OCI-LY3 (cell line): ENCODE data around the gene IRF2BP2.
A peak's percentile ranks its signal among the peaks of the same experiment; 100 is the strongest.

Experiments used
- H2AFZ ChIP-seq: fragments of 200-600, 300-600 bp; shearing (Covaris generic); 2 replicates; pipeline ENCODE4 v1.6.0; 2014; ENCODE audit warnings: antibody characterized with exemption, low read depth, low read length
- H3K27ac ChIP-seq: fragments of 200-600, 300-600 bp; sonication (generic); 2 replicates; pipeline ENCODE4 v1.5.1; 2014; ENCODE audit warnings: mild to moderate bottlenecking, low read length, moderate library complexity, mixed read lengths
- H3K27me3 ChIP-seq: fragments of 200-600, 300-600 bp; sonication (generic); 2 replicates; pipeline ENCODE4 v1.6.1; 2014; ENCODE audit warnings: low read depth, low read length, mixed read lengths
- H3K36me3 ChIP-seq: fragments of 200-600, 300-600 bp; sonication (generic); replicated peaks from 2 replicates; pipeline ENCODE3; 2014; ENCODE audit warnings: low read depth, low read length, mixed read lengths
- H3K4me1 ChIP-seq: fragments of 300-600, 200-600 bp; sonication (generic); 2 replicates; pipeline ENCODE4 v1.6.1; 2014; ENCODE audit warnings: low read length, mixed read lengths
- H3K4me2 ChIP-seq: fragments of 200-600, 300-600 bp; sonication (generic); 2 replicates; pipeline ENCODE4 v1.6.1; 2014; ENCODE audit warnings: low read length, mixed read lengths
- H3K4me3 ChIP-seq: fragments of 300-600, 200-600 bp; sonication (generic); 2 replicates; pipeline ENCODE4 v1.5.1; 2014; ENCODE audit warnings: antibody characterized with exemption, mild to moderate bottlenecking, low read length, moderate library complexity
- H3K79me2 ChIP-seq: fragments of 300-600, 200-600 bp; shearing (Covaris generic); 2 replicates; pipeline ENCODE4 v1.6.1; 2014; ENCODE audit warnings: mild to moderate bottlenecking, low read length, mixed read lengths
- H3K9ac ChIP-seq: fragments of 300-600, 200-600 bp; shearing (Covaris generic); 2 replicates; pipeline ENCODE4 v1.6.0; 2014; ENCODE audit warnings: mild to moderate bottlenecking, low read length, moderate library complexity
- H3K9me3 ChIP-seq: fragments of 200-600, 300-600 bp; shearing (Covaris generic); 2 replicates; pipeline ENCODE4 v1.6.1; 2014; ENCODE audit warnings: low read length, mixed read lengths; ENCODE audit not compliant: insufficient read depth
- H4K20me1 ChIP-seq: fragments of 200-600, 300-600 bp; sonication (generic); 2 replicates; pipeline ENCODE4 v1.6.1; 2016; ENCODE audit warnings: low read length, mixed read lengths; ENCODE audit not compliant: insufficient read depth
- EZH2phosphoT487 ChIP-seq: fragments of 200-600 bp; shearing (Covaris generic); IDR thresholded peaks from 2 replicates; pipeline ENCODE4 v1.6.1; 2018; ENCODE audit warnings: antibody characterized with exemption, mixed run types, low read depth
- TF ChIP-seq, protein P1 (sequence below): fragments of 200-600, 300-600 bp; sonication (generic); IDR thresholded peaks from 2 replicates; pipeline ENCODE4 v1.5.1; 2014; ENCODE audit warnings: antibody characterized with exemption, low read length, low read depth

The IRF2BP2 gene

DNA sequence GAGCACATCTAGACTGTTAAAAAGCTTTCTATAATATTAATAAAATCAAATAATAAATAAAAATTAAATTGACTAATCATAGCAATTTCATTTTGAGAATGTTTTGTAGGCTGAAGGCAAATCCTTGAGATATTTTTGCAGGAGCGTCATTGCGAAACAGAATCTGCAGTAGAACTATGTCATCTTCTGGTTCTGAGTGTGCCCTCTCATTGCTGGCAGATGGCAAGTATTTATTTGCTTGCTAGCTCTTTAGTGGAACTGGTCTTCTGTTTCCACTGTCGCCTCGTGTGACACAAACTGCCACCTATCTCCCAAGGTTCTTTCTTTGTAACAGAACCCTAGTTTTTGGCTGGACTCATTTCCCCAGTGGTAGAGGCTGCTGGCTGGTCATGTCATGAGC, 19.0 kb upstream of the IRF2BP2 start:
- peak overlapping the region; percentile 65; the same call in 1 of the 2 replicates for H2AFZ ChIP-seq
- no peaks in the 10 kb centered on the region for H3K36me3 ChIP-seq
- TF ChIP-seq, protein P1, sequence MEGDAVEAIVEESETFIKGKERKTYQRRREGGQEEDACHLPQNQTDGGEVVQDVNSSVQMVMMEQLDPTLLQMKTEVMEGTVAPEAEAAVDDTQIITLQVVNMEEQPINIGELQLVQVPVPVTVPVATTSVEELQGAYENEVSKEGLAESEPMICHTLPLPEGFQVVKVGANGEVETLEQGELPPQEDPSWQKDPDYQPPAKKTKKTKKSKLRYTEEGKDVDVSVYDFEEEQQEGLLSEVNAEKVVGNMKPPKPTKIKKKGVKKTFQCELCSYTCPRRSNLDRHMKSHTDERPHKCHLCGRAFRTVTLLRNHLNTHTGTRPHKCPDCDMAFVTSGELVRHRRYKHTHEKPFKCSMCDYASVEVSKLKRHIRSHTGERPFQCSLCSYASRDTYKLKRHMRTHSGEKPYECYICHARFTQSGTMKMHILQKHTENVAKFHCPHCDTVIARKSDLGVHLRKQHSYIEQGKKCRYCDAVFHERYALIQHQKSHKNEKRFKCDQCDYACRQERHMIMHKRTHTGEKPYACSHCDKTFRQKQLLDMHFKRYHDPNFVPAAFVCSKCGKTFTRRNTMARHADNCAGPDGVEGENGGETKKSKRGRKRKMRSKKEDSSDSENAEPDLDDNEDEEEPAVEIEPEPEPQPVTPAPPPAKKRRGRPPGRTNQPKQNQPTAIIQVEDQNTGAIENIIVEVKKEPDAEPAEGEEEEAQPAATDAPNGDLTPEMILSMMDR = no peak
- no peak for TF ChIP-seq EZH2phosphoT487
- H3K27ac ChIP-seq = peak overlapping the region; percentile 81
- peaks cover 37% of the 10 kb centered on the region for H3K4me1 ChIP-seq
- H3K9me3 ChIP-seq = no peaks in the 10 kb centered on the region
- no peaks in the 10 kb centered on the region for H3K79me2 ChIP-seq
- peak overlapping the region; percentile 54 for H3K4me2 ChIP-seq
- peak overlapping the region; percentile 22; the same call in 1 of the 2 replicates for H3K4me3 ChIP-seq
- no peaks in the 10 kb centered on the region for H3K27me3 ChIP-seq
- no peaks in the 10 kb centered on the region for H4K20me1 ChIP-seq
- H3K9ac ChIP-seq = peak overlapping the region; percentile 36

- no peaks in the 10 kb centered on the region for H4K20me1 ChIP-seq
- H3K4me3 ChIP-seq = no peak overlapping the region
- TF ChIP-seq EZH2phosphoT487 = no peak
- TF ChIP-seq, protein P1 = no peak
- H2AFZ ChIP-seq = no peak overlapping the region; the same call in 1 of the 2 replicates
- no peak overlapping the region for H3K27ac ChIP-seq
- H3K79me2 ChIP-seq = no peaks in the 10 kb centered on the region
- no peaks in the 10 kb centered on the region for H3K9me3 ChIP-seq
- no peaks in the 10 kb centered on the region for H3K36me3 ChIP-seq
- no peak overlapping the region for H3K9ac ChIP-seq
- H3K4me2 ChIP-seq = peak overlapping the region; percentile 54
- H3K4me1 ChIP-seq = peaks cover 42% of the 10 kb centered on the region
- H3K27me3 ChIP-seq = no peaks in the 10 kb centered on the region
Observed at GRCh38 chr1:234628089-234628488, 18.1 kb upstream of the IRF2BP2 start.

GRCh38 chr1:234627009-234627950, 17.3 kb upstream of the IRF2BP2 start:
- H2AFZ ChIP-seq = no peak overlapping the region
- H3K36me3 ChIP-seq = no peaks in the 10 kb centered on the region
- no peak overlapping the region for H3K27ac ChIP-seq
- H3K9ac ChIP-seq = no peak overlapping the region
- no peaks in the 10 kb centered on the region for H3K27me3 ChIP-seq
- peaks cover 42% of the 10 kb centered on the region for H3K4me1 ChIP-seq
- no peaks in the 10 kb centered on the region for H4K20me1 ChIP-seq
- no peaks in the 10 kb centered on the region for H3K9me3 ChIP-seq
- no peak overlapping the region for H3K4me2 ChIP-seq
- no peaks in the 10 kb centered on the region for H3K79me2 ChIP-seq
- H3K4me3 ChIP-seq = no peak overlapping the region
- TF ChIP-seq, protein P1 = no peak
- TF ChIP-seq EZH2phosphoT487 = no peak

- no peaks in the 10 kb centered on the region for H3K9me3 ChIP-seq
- peaks cover 42% of the 10 kb centered on the region for H3K4me1 ChIP-seq
- no peak overlapping the region for H2AFZ ChIP-seq
- H3K4me2 ChIP-seq = no peak overlapping the region
- H3K36me3 ChIP-seq = no peaks in the 10 kb centered on the region
- no peak for TF ChIP-seq EZH2phosphoT487
- TF ChIP-seq, protein P1 = no peak
- H3K27ac ChIP-seq = no peak overlapping the region
- no peaks in the 10 kb centered on the region for H3K27me3 ChIP-seq
- H3K4me3 ChIP-seq = no peak overlapping the region
- no peaks in the 10 kb centered on the region for H3K79me2 ChIP-seq
- no peaks in the 10 kb centered on the region for H4K20me1 ChIP-seq
- H3K9ac ChIP-seq = no peak overlapping the region
Observed at GRCh38 chr1:234626391-234626790, 16.4 kb upstream of the IRF2BP2 start.
